HepG2 (cell line): ENCODE results near the gene EEFSEC. TPM values are rescaled to one million over a fixed set of nuclear protein-coding genes. Genes with fewer than 3 reads are reported as not detected.
A peak's percentile ranks its signal among the peaks of the same experiment; 100 is the strongest.

ENCODE experiments used
- HINFP ChIP-seq: sonication (generic); formaldehyde crosslinking; IDR thresholded peaks from 2 replicates; pipeline ENCODE4 v1.4.0; 2020; ENCODE audit warnings: low read depth, mild to moderate bottlenecking, missing genetic modification reagents
- MXD3 ChIP-seq: IDR thresholded peaks from 2 replicates; pipeline ENCODE4 v1.6.1; 2016; ENCODE audit warnings: mild to moderate bottlenecking, missing biosample characterization, missing genetic modification reagents
- RBFOX2 ChIP-seq: fragments of 200-400 bp; formaldehyde crosslinking; IDR thresholded peaks from 2 replicates; pipeline ENCODE4 v1.6.1; 2017; ENCODE audit warnings: low read depth, mild to moderate bottlenecking, low read length
- SMAD1 ChIP-seq: sonication (generic); formaldehyde crosslinking; IDR thresholded peaks from 2 replicates; pipeline ENCODE4 v1.4.0; 2020; ENCODE audit warnings: missing genetic modification reagents, low read depth, mild to moderate bottlenecking, borderline replicate concordance
- SP2 ChIP-seq: sonication (generic); formaldehyde crosslinking; IDR thresholded peaks from 2 replicates; pipeline ENCODE4 v1.5.1; 2020; ENCODE audit warnings: mild to moderate bottlenecking, missing genetic modification reagents
- TOPORS ChIP-seq: sonication (generic); formaldehyde crosslinking; IDR thresholded peaks from 2 replicates; pipeline ENCODE4 v1.8.0; 2023; ENCODE audit warnings: mild to moderate bottlenecking, missing genetic modification reagents
- ZBTB34 ChIP-seq: sonication (generic); formaldehyde crosslinking; IDR thresholded peaks from 2 replicates; pipeline ENCODE4 v1.8.0; 2022; ENCODE audit warnings: mild to moderate bottlenecking, missing genetic modification reagents
- ZGPAT ChIP-seq: IDR thresholded peaks from 2 replicates; pipeline ENCODE4 v1.6.1; 2016; ENCODE audit warnings: mild to moderate bottlenecking
- ZNF142 ChIP-seq: sonication (generic); formaldehyde crosslinking; IDR thresholded peaks from 2 replicates; pipeline ENCODE4 v1.4.0; 2020; ENCODE audit warnings: missing genetic modification reagents
- ZNF263 ChIP-seq: sonication (generic); formaldehyde crosslinking; IDR thresholded peaks from 2 replicates; pipeline ENCODE4 v1.4.0; 2020; ENCODE audit warnings: missing genetic modification reagents
- ZNF687 ChIP-seq: sonication (generic); formaldehyde crosslinking; IDR thresholded peaks from 2 replicates; pipeline ENCODE4 v1.5.1; 2020; ENCODE audit warnings: mild to moderate bottlenecking, missing genetic modification reagents, moderate library complexity
- ZNF7 ChIP-seq: IDR thresholded peaks from 2 replicates; pipeline ENCODE4 v1.6.1; 2016; ENCODE audit warnings: missing biosample characterization, missing genetic modification reagents
- polyA plus RNA-seq, 8 experiments: library from polyadenylated mRNA; depleted of rRNA in 3 of 8; stranded (reverse) in 7 of 8; unstranded in 1 of 8; fragments of >200 nt; fragmentation: Illumina TruSeq in 4 of 8; extraction: Trizol in 4 of 8; gene quantifications; 2 replicates each; pipeline versions ENCODE4 v1.2.1 to v1.2.3, GENCODE V29; 2011 to 2016; ENCODE audit warnings: low read depth in 4 of 8, missing spikeins in 1 of 8, mixed read lengths in 1 of 8; ENCODE audit not compliant: insufficient read depth in 1 of 8
- total RNA-seq, 5 experiments: library from RNA; depleted of rRNA; stranded (reverse); fragments of >200 nt; fragmentation: Illumina TruSeq; extraction: Trizol; gene quantifications; 2 replicates each; pipeline ENCODE4 v1.2.3, GENCODE V29; 2016; ENCODE audit warnings: low read depth in 1 of 5

The EEFSEC gene
- total and polyA plus RNA-seq, 2 of the 13 experiments (the other 11 are each of a cell fraction or from before 2014, with no cell fraction given): 6.4 to 24.2 TPM

GRCh38 chr3:128426128-128426921, 273.0 kb downstream of the EEFSEC start (continued):
- TF ChIP-seq HINFP (CRISPR knock-in tag) (peak; percentile 28; the same call in 1 of the 2 replicates), RBFOX2 (0 out of 2 replicates have a peak, but pooled peaks have one; percentile 35), SMAD1 (CRISPR knock-in tag) (peak; percentile 84; the same call in 1 of the 2 replicates), ZNF687 (CRISPR knock-in tag) (peak; percentile 87), ZNF142 (CRISPR knock-in tag) (peak; percentile 88), TOPORS (CRISPR knock-in tag) (peak; percentile 27; the same call in 1 of the 2 replicates), ZGPAT (CRISPR knock-in tag) (0 out of 2 replicates have a peak, but pooled peaks have one; percentile 31), ZNF263 (0 out of 2 replicates have a peak, but pooled peaks have one; percentile 34), ZBTB34 (CRISPR knock-in tag) (peak; percentile 45; the same call in 1 of the 2 replicates), MXD3 (peak; percentile 27; the same call in 1 of the 2 replicates), SP2 (CRISPR knock-in tag) (0 out of 2 replicates have a peak, but pooled peaks have one; percentile 22), ZNF7 (CRISPR knock-in tag) (no peak)
